ENCODE measurements around the gene MSL2. TPM values are rescaled to one million over a fixed set of nuclear protein-coding genes. Genes with fewer than 3 reads are reported as not detected.
"Not testable (repeated sequence)": the region's sequence is repeated elsewhere in the genome, so short reads cannot be mapped to it uniquely, and the experiment has no call there.

The MSL2 gene
- total RNA-seq, 3 donors from 2014 or later, result 42.8 to 47.2 (median 46.8) TPM

- Mint-ChIP-seq H3K9me3 (no peaks in the 10 kb centered on the region), H3K36me3 (ENCODE audit: insufficient read depth) (no peaks in the 10 kb centered on the region), H3K27me3 (ENCODE audit: low read depth) (no peaks in the 10 kb centered on the region), H3K4me1 (ENCODE audit: low read depth) (peaks cover 80% of the 10 kb centered on the region), H3K4me3 (no peak overlapping the region)
- ATAC-seq (no peak), DNase-seq (no peak)
Measured at GRCh38 chr3:136181741-136182140, 14.4 kb downstream of the MSL2 start.

GRCh38 chr3:136177876-136178275 lies 18.3 kb downstream of the MSL2 start:
- H3K9me3 Mint-ChIP-seq, result no peaks in the 10 kb centered on the region
- no peaks in the 10 kb centered on the region for H3K36me3 Mint-ChIP-seq (ENCODE audit: insufficient read depth)
- no peaks in the 10 kb centered on the region for H3K27me3 Mint-ChIP-seq (ENCODE audit: low read depth)
- H3K4me3 Mint-ChIP-seq, result no peak overlapping the region
- peak; percentile 49 to 64 for ATAC-seq
- DNase-seq, result no peak
- H3K4me1 Mint-ChIP-seq (ENCODE audit: low read depth), result peaks cover 64% of the 10 kb centered on the region

GRCh38 chr3:136173939-136174490 lies 22.1 kb downstream of the MSL2 start:
- H3K4me1 Mint-ChIP-seq (ENCODE audit: low read depth), result peaks cover 33% of the 10 kb centered on the region
- H3K9me3 Mint-ChIP-seq, result no peaks in the 10 kb centered on the region
- DNase-seq (no peak), ATAC-seq (no peak)
- H3K27me3 Mint-ChIP-seq (ENCODE audit: low read depth), result no peaks in the 10 kb centered on the region
- no peaks in the 10 kb centered on the region for H3K36me3 Mint-ChIP-seq (ENCODE audit: insufficient read depth)
- peak overlapping the region; percentile 7 for H3K4me3 Mint-ChIP-seq

GRCh38 chr3:136171097-136171542 lies 25.0 kb downstream of the MSL2 start:
- Mint-ChIP-seq H3K27me3 (ENCODE audit: low read depth) (no peaks in the 10 kb centered on the region), H3K36me3 (ENCODE audit: insufficient read depth) (peaks cover 3% of the 10 kb centered on the region), H3K4me3 (no peak overlapping the region), H3K4me1 (ENCODE audit: low read depth) (peaks cover 41% of the 10 kb centered on the region), H3K9me3 (no peaks in the 10 kb centered on the region)
- DNase-seq (no peak), ATAC-seq (peak; percentile 72 to 83)

GRCh38 chr3:136168236-136168635 lies 27.9 kb downstream of the MSL2 start:
- DNase-seq; H3K4me3 Mint-ChIP-seq; H3K9me3 Mint-ChIP-seq; ATAC-seq; H3K36me3 Mint-ChIP-seq (ENCODE audit: insufficient read depth); H3K27me3 Mint-ChIP-seq (ENCODE audit: low read depth): not testable (repeated sequence)
- peaks cover 49% of the 10 kb centered on the region for H3K4me1 Mint-ChIP-seq (ENCODE audit: low read depth)

- Mint-ChIP-seq H3K9me3 (no peaks in the 10 kb centered on the region), H3K27me3 (ENCODE audit: low read depth) (no peaks in the 10 kb centered on the region), H3K4me1 (ENCODE audit: low read depth) (peaks cover 58% of the 10 kb centered on the region), H3K36me3 (ENCODE audit: insufficient read depth) (peaks cover 3% of the 10 kb centered on the region), H3K4me3 (no peak overlapping the region)
- no peak for DNase-seq
- ATAC-seq, result no peak
Measured at GRCh38 chr3:136166507-136166906, 29.6 kb downstream of the MSL2 start.

- not testable (repeated sequence) for ATAC-seq
Measured at GRCh38 chr3:136163607-136164006, 32.5 kb downstream of the MSL2 start.

GRCh38 chr3:136162322-136162721 lies 33.8 kb downstream of the MSL2 start:
- ATAC-seq (no peak), DNase-seq (no peak)
- Mint-ChIP-seq H3K4me1 (ENCODE audit: low read depth) (peaks cover 70% of the 10 kb centered on the region), H3K36me3 (ENCODE audit: insufficient read depth) (peaks cover 3% of the 10 kb centered on the region), H3K4me3 (no peak overlapping the region), H3K9me3 (no peaks in the 10 kb centered on the region), H3K27me3 (ENCODE audit: low read depth) (no peaks in the 10 kb centered on the region)

More at GRCh38 chr3:136163607-136164006, 32.5 kb downstream of the MSL2 start:
- not testable (repeated sequence) for DNase-seq; H3K36me3 Mint-ChIP-seq (ENCODE audit: insufficient read depth); H3K27me3 Mint-ChIP-seq (ENCODE audit: low read depth); H3K4me3 Mint-ChIP-seq; H3K9me3 Mint-ChIP-seq
- peaks cover 71% of the 10 kb centered on the region for H3K4me1 Mint-ChIP-seq (ENCODE audit: low read depth)

GRCh38 chr3:136161516-136161915 lies 34.6 kb downstream of the MSL2 start:
- Mint-ChIP-seq H3K4me1 (ENCODE audit: low read depth) (peaks cover 63% of the 10 kb centered on the region), H3K36me3 (ENCODE audit: insufficient read depth) (peaks cover 3% of the 10 kb centered on the region), H3K27me3 (ENCODE audit: low read depth) (no peaks in the 10 kb centered on the region), H3K9me3 (no peaks in the 10 kb centered on the region), H3K4me3 (no peak overlapping the region)
- DNase-seq, result no peak
- ATAC-seq, result no peak

GRCh38 chr3:136152963-136153362 lies 43.2 kb downstream of the MSL2 start:
- ATAC-seq (no peak), DNase-seq (no peak)
- H3K9me3 Mint-ChIP-seq, result no peaks in the 10 kb centered on the region
- peaks cover 77% of the 10 kb centered on the region for H3K4me1 Mint-ChIP-seq (ENCODE audit: low read depth)
- H3K36me3 Mint-ChIP-seq (ENCODE audit: insufficient read depth), result peaks cover 28% of the 10 kb centered on the region
- H3K4me3 Mint-ChIP-seq, result no peak overlapping the region
- H3K27me3 Mint-ChIP-seq (ENCODE audit: low read depth), result no peaks in the 10 kb centered on the region

- Mint-ChIP-seq H3K9me3 (no peaks in the 10 kb centered on the region), H3K4me3 (no peak overlapping the region), H3K27me3 (ENCODE audit: low read depth) (no peaks in the 10 kb centered on the region), H3K36me3 (ENCODE audit: insufficient read depth) (peaks cover 33% of the 10 kb centered on the region), H3K4me1 (ENCODE audit: low read depth) (peaks cover 75% of the 10 kb centered on the region)
- DNase-seq, result no peak
- ATAC-seq, result no peak
Measured at GRCh38 chr3:136152176-136152843, 43.8 kb downstream of the MSL2 start.

- Mint-ChIP-seq H3K4me1 (ENCODE audit: low read depth) (peaks cover 75% of the 10 kb centered on the region), H3K9me3 (no peaks in the 10 kb centered on the region), H3K36me3 (ENCODE audit: insufficient read depth) (peaks cover 33% of the 10 kb centered on the region), H3K27me3 (ENCODE audit: low read depth) (no peaks in the 10 kb centered on the region), H3K4me3 (no peak overlapping the region)
- ATAC-seq (no peak), DNase-seq (no peak)
Measured at GRCh38 chr3:136151219-136151618, 44.9 kb downstream of the MSL2 start.

- Mint-ChIP-seq H3K4me1 (ENCODE audit: low read depth) (peaks cover 63% of the 10 kb centered on the region), H3K36me3 (ENCODE audit: insufficient read depth) (peaks cover 34% of the 10 kb centered on the region), H3K4me3 (no peak overlapping the region), H3K9me3 (no peaks in the 10 kb centered on the region), H3K27me3 (ENCODE audit: low read depth) (no peaks in the 10 kb centered on the region)
- ATAC-seq, result peak; percentile 25 to 28
- DNase-seq, result no peak
Measured at GRCh38 chr3:136149667-136150066, 46.5 kb downstream of the MSL2 start.

GRCh38 chr3:136146981-136147729 lies 49.0 kb downstream of the MSL2 start:
- Mint-ChIP-seq H3K9me3 (no peaks in the 10 kb centered on the region), H3K36me3 (ENCODE audit: insufficient read depth) (peaks cover 30% of the 10 kb centered on the region), H3K4me1 (ENCODE audit: low read depth) (peaks cover 49% of the 10 kb centered on the region), H3K4me3 (no peak overlapping the region), H3K27me3 (ENCODE audit: low read depth) (no peaks in the 10 kb centered on the region)
- DNase-seq (no peak), ATAC-seq (no peak)

- not testable (repeated sequence) for ATAC-seq; H3K9me3 Mint-ChIP-seq; H3K27me3 Mint-ChIP-seq (ENCODE audit: low read depth); DNase-seq; H3K4me3 Mint-ChIP-seq
- Mint-ChIP-seq H3K36me3 (ENCODE audit: insufficient read depth) (peaks cover 11% of the 10 kb centered on the region), H3K4me1 (ENCODE audit: low read depth) (peaks cover 40% of the 10 kb centered on the region)
Measured at GRCh38 chr3:136144397-136144796, 51.7 kb downstream of the MSL2 start.
